Measurements from ENCODE around the gene USP10. TPM values are rescaled to one million over a fixed set of nuclear protein-coding genes. Genes with fewer than 3 reads are reported as not detected.
A peak's percentile ranks its signal among the peaks of the same experiment; 100 is the strongest.

Gene USP10
- total RNA-seq, 4 donors from 2014 or later = 49.1 to 70.2 (median 60.0) TPM

DNA sequence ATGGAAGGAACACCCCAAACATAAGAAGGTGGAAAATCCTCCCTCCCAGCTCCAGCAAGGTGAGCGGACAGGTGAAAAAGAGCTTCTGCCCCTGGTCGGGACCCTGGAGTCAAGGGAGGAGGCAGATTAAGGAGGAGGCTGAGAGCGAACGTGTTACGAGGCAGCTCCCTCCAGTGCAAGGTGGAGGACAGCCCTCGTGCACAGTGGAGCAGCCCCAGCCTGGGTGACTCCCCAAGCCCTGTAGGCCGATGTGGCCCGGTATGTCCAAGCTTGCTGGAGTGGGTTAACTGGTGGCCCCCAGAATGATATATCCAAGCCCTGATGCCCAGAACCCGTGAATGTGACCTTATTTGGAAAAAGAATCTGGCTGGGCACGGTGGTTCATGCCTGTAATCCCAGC is 104.5 kb downstream of the USP10 start:
- ATAC-seq = no peak
- Histone ChIP-seq H3K36me3 (no peaks in the 10 kb centered on the region), H3K4me3 (no peak overlapping the region), H3K27ac (no peak overlapping the region), H3K9me3 (no peaks in the 10 kb centered on the region), H3K27me3 (no peaks in the 10 kb centered on the region), H3K4me1 (peaks cover 0 to 8% (median 0%) of the 10 kb centered on the region in 3 donors)
- WGBS, 2 donors (ENCODE audit: low coverage in 1 of 2) = 89 to 92% methylated on average over 4 to 6 of the region's 10 CpGs
- TF ChIP-seq, protein P1, sequence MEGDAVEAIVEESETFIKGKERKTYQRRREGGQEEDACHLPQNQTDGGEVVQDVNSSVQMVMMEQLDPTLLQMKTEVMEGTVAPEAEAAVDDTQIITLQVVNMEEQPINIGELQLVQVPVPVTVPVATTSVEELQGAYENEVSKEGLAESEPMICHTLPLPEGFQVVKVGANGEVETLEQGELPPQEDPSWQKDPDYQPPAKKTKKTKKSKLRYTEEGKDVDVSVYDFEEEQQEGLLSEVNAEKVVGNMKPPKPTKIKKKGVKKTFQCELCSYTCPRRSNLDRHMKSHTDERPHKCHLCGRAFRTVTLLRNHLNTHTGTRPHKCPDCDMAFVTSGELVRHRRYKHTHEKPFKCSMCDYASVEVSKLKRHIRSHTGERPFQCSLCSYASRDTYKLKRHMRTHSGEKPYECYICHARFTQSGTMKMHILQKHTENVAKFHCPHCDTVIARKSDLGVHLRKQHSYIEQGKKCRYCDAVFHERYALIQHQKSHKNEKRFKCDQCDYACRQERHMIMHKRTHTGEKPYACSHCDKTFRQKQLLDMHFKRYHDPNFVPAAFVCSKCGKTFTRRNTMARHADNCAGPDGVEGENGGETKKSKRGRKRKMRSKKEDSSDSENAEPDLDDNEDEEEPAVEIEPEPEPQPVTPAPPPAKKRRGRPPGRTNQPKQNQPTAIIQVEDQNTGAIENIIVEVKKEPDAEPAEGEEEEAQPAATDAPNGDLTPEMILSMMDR (IDR thresholded peaks at IDR 0.05) = no peak
- TF ChIP-seq EP300 (IDR thresholded peaks at IDR 0.05) (no peak), POLR2AphosphoS5 (IDR thresholded peaks at IDR 0.05) (no peak), POLR2A (IDR thresholded peaks at IDR 0.05) (no peak)

DNA sequence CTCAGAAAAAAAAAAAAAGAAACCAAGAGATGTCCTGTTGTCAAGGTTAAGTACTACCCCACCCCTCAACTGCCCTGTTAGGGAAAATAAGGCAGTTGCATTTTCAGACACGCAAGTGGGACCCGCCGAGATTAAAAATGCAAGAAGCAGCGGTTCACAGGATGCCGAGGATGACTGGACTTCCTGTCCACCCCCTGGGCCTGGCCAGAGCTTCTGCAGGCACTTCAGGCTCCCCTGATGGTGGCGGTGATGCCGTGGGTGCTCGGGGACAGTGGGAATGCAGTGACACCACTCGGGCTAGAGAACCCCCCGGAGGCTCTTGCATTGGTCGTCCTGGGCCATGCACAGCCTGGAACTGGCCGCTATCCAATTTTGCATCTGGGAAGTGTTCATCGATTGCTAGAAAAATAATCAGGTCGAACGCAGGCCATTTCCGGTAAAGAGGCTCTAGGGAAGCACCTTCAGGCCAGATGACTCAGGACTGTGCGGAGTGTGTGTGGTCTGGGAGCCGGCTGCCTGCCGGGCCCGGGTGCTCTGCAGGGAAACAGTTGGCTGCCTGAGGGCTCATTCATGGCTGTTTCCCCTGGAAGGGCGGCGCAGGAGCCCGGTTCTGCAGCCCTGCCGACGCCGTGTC is 106.6 kb downstream of the USP10 start:
- ATAC-seq = peak; percentile 54
- H3K27ac ChIP-seq = peak overlapping the region in 1 of 4 donors; percentile 47
- H3K27me3 ChIP-seq = no peaks in the 10 kb centered on the region
- 52 to 77% methylated on average over 4 to 10 of the region's 26 CpGs for WGBS, 2 donors (ENCODE audit: low coverage in 1 of 2)
- TF ChIP-seq POLR2A (IDR thresholded peaks at IDR 0.05) = no peak
- no peak for TF ChIP-seq EP300 (IDR thresholded peaks at IDR 0.05)
- TF ChIP-seq, protein P1 (IDR thresholded peaks at IDR 0.05) = no peak
- no peak for TF ChIP-seq POLR2AphosphoS5 (IDR thresholded peaks at IDR 0.05)
- no peaks in the 10 kb centered on the region for H3K9me3 ChIP-seq
- peaks cover 0 to 18% (median 0%) of the 10 kb centered on the region in 3 donors for H3K4me1 ChIP-seq
- peak overlapping the region in 1 of 2 donors; percentile 2 for H3K4me3 ChIP-seq
- no peaks in the 10 kb centered on the region for H3K36me3 ChIP-seq

DNA sequence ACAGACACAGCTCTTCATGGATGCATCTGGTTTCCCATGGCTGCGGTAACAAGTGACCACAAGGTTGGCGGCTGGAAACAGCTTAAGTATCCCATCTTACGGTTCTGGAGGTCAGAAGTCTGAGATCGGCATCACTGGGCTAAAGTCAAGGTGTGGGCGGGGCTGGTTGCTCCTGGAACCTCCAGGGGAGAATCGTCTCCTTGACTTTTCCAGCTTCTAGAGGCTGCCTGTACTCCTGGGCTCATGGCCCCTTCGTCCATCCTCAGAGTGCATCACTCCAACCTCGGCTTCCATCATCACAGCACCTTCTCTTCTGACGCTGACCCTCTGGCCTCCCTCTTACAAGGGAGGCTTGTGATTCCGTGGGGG is 107.1 kb downstream of the USP10 start:
- Histone ChIP-seq H3K4me3 (no peak overlapping the region), H3K9me3 (no peaks in the 10 kb centered on the region), H3K27ac (peak overlapping the region in 1 of 4 donors; percentile 47), H3K27me3 (no peaks in the 10 kb centered on the region), H3K36me3 (no peaks in the 10 kb centered on the region), H3K4me1 (peaks cover 0 to 18% (median 0%) of the 10 kb centered on the region in 3 donors)
- TF ChIP-seq, protein P1 (IDR thresholded peaks at IDR 0.05) = no peak
- no peak for TF ChIP-seq POLR2A (IDR thresholded peaks at IDR 0.05)
- no peak for TF ChIP-seq EP300 (IDR thresholded peaks at IDR 0.05)
- TF ChIP-seq POLR2AphosphoS5 (IDR thresholded peaks at IDR 0.05) = no peak
- no peak for ATAC-seq
- 96% methylated on average over 4 of the region's 10 CpGs; no CpG with 5 or more reads in 1 of the 2 donors for WGBS, 2 donors (ENCODE audit: low coverage in 1 of 2)

DNA sequence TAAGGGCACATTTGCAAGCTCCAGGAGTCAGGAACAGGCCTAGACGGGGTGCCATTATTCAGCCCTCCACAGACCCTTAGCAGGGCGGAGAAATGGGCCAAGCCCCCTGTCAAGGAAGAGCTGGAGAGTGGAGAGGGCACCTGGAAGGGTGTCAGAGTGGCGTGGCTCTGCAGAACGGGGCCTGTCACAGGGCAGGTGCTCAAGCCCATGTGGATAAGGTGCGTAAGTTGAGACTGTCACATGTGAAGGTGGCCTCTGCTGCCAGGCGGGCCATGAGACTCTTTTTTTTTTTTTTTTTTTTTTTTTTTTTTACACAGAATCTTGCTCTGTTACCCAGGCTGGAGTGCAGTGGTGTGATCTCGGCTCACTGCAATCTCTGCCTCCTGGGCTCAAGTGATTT is 108.0 kb downstream of the USP10 start:
- Histone ChIP-seq H3K4me1 (peaks cover 0 to 18% (median 0%) of the 10 kb centered on the region in 3 donors), H3K27ac (no peak overlapping the region), H3K9me3 (no peaks in the 10 kb centered on the region), H3K4me3 (no peak overlapping the region), H3K27me3 (no peaks in the 10 kb centered on the region), H3K36me3 (no peaks in the 10 kb centered on the region)
- TF ChIP-seq POLR2A (IDR thresholded peaks at IDR 0.05) = no peak
- TF ChIP-seq, protein P1 (IDR thresholded peaks at IDR 0.05) = no peak
- no peak for TF ChIP-seq EP300 (IDR thresholded peaks at IDR 0.05)
- TF ChIP-seq POLR2AphosphoS5 (IDR thresholded peaks at IDR 0.05) = no peak
- ATAC-seq = no peak
- 89% methylated on average over 5 of the region's 7 CpGs; no CpG with 5 or more reads in 1 of the 2 donors for WGBS, 2 donors (ENCODE audit: low coverage in 1 of 2)

DNA sequence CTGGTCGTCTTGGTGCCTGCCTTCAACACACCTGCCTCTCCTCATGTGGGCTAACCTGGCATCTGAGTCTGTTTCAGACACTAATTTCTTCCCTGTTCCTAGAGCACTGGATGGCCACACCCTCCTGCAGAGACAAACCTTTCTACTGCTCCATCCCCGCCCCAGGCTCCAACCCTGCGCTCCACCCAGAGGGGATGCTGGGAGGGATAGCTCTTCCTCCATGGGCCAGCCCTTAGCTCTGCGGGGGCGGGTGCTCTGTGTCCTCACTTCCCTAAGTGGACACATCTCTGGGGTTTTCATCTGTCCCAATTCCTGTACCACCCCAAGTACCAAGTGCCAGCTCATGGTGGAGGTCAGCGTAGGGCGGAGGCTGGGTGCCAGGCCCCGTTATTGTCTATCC is 109.0 kb downstream of the USP10 start:
- H3K4me1 ChIP-seq = peaks cover 0 to 18% (median 0%) of the 10 kb centered on the region in 3 donors
- no peak overlapping the region for H3K27ac ChIP-seq
- TF ChIP-seq POLR2A (IDR thresholded peaks at IDR 0.05) (no peak), EP300 (IDR thresholded peaks at IDR 0.05) (no peak)
- TF ChIP-seq, protein P1 (IDR thresholded peaks at IDR 0.05) = no peak
- WGBS, 2 donors (ENCODE audit: low coverage in 1 of 2) = 59 to 83% methylated on average over 3 to 4 of the region's 8 CpGs
- no peaks in the 10 kb centered on the region for H3K9me3 ChIP-seq
- ATAC-seq = no peak
- no peak overlapping the region for H3K4me3 ChIP-seq
- no peaks in the 10 kb centered on the region for H3K27me3 ChIP-seq
- H3K36me3 ChIP-seq = no peaks in the 10 kb centered on the region
